ENCODE results near the gene IL31. TPM values are rescaled to one million over a fixed set of nuclear protein-coding genes. Genes with fewer than 3 reads are reported as not detected.

IL31 gene
- polyA plus RNA-seq, 3 donors from 2014 or later: not detected

DNA sequence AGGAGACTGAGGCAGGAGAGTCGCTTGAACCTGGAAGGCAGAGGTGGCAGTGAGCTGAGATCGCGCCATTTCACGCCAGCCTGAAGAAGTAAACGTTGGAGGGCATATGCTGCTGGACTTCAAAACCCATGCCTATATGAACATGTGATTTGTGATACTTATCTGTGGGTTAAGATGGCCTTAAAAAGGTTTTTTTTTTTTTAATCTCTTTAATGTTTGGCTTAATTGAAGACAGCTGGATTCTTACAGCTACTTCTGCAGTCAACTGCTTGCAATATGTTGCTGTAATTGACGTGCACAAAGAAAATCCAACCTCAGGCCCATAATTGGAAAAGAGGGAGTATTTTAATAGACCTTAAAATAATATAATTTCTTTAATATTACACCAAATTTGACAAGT, 28.0 kb upstream of the IL31 start:
- DNase-seq: no peak
- Mint-ChIP-seq H3K36me3 (no peaks in the 10 kb centered on the region), H3K4me3 (no peak overlapping the region), H3K4me1 (peaks cover 15 to 16% of the 10 kb centered on the region in 2 donors), H3K27ac (no peak overlapping the region), H3K27me3 (ENCODE audit: low read depth in 3 of 3) (peaks cover 5 to 19% (median 15%) of the 10 kb centered on the region in 3 donors), H3K9me3 (no peaks in the 10 kb centered on the region)

DNA sequence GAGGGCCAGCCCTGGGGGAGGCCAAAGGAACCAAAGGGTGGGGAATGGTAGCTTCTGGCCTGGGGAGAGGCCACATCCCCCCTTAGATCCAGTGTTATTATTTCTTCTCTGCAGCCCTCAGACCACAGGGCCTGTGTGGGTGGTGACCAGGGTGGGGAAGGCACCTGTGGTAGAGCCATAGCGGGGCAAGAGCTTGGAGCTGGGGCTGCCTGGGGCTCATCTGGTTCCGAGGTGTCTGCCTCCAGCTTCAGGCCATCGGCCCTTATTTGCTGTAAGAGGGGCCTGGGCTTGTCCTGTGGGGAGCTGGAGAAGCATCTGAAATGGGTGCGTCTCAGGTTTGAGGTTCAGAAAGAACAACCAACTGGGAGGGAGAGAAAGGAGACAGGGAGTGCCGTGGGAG, 27.4 kb upstream of the IL31 start:
- Mint-ChIP-seq H3K4me1 (peaks cover 15 to 16% of the 10 kb centered on the region in 2 donors), H3K36me3 (no peaks in the 10 kb centered on the region), H3K4me3 (peak overlapping the region in 2 of 5 donors; percentile 21 to 23), H3K27me3 (ENCODE audit: low read depth in 3 of 3) (peaks cover 5 to 16% (median 15%) of the 10 kb centered on the region in 3 donors), H3K27ac (no peak overlapping the region), H3K9me3 (no peaks in the 10 kb centered on the region)
- DNase-seq: no peak

- H3K27ac Mint-ChIP-seq: no peak overlapping the region
- no peaks in the 10 kb centered on the region for H3K9me3 Mint-ChIP-seq
- no peak overlapping the region for H3K4me3 Mint-ChIP-seq
- H3K36me3 Mint-ChIP-seq: peaks cover 2 to 5% (median 2%) of the 10 kb centered on the region in 3 donors
- H3K4me1 Mint-ChIP-seq: peaks cover 15 to 16% of the 10 kb centered on the region in 2 donors
- H3K27me3 Mint-ChIP-seq (ENCODE audit: low read depth in 3 of 3): peaks cover 3 to 18% (median 15%) of the 10 kb centered on the region in 3 donors
- DNase-seq: no peak
Observed at GRCh38 chr12:122200541-122201175, 26.6 kb upstream of the IL31 start.

GRCh38 chr12:122199484-122200355, 25.7 kb upstream of the IL31 start:
- DNase-seq: no peak
- H3K4me1 Mint-ChIP-seq: peaks cover 11 to 12% of the 10 kb centered on the region in 2 donors
- H3K9me3 Mint-ChIP-seq: no peaks in the 10 kb centered on the region
- H3K27me3 Mint-ChIP-seq (ENCODE audit: low read depth in 3 of 3): peaks cover 2 to 15% (median 11%) of the 10 kb centered on the region in 3 donors
- no peak overlapping the region for H3K27ac Mint-ChIP-seq
- H3K36me3 Mint-ChIP-seq: peaks cover 5 to 8% (median 7%) of the 10 kb centered on the region in 3 donors
- H3K4me3 Mint-ChIP-seq: no peak overlapping the region

DNA sequence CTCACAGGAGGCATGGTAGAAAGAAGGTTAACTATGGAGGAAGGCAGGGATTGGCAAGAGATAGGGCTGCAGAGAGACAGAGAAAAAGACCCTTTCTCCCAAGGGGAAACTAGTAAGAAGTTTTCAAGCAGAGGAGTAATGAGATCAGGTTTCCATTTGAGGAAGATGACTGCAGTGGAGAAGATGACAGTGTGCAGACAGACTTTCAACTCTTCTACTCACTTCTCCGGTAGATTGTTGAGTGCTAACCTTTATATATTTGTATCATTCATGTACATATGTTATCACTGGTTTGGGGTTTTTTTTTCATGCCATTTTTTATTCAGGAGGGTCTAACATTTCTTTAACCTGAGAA, 23.6 kb upstream of the IL31 start:
- no peaks in the 10 kb centered on the region for H3K9me3 Mint-ChIP-seq
- DNase-seq: no peak
- peaks cover 3 to 7% of the 10 kb centered on the region in 2 donors for H3K4me1 Mint-ChIP-seq
- H3K27me3 Mint-ChIP-seq (ENCODE audit: low read depth in 3 of 3): peaks cover 0 to 12% (median 4%) of the 10 kb centered on the region in 3 donors
- H3K36me3 Mint-ChIP-seq: peaks cover 7 to 18% (median 10%) of the 10 kb centered on the region in 3 donors
- H3K4me3 Mint-ChIP-seq: peak overlapping the region in 1 of 5 donors; percentile 26
- peak overlapping the region in 3 of 6 donors; percentile 32 to 69 (median 51) for H3K27ac Mint-ChIP-seq

GRCh38 chr12:122195405-122195804, 21.4 kb upstream of the IL31 start:
- Mint-ChIP-seq H3K27me3 (ENCODE audit: low read depth in 3 of 3) (peaks cover under 1 to 5% (median 2%) of the 10 kb centered on the region in 3 donors), H3K36me3 (peaks cover 10 to 25% (median 12%) of the 10 kb centered on the region in 3 donors), H3K9me3 (no peaks in the 10 kb centered on the region), H3K4me1 (peaks cover 8 to 14% of the 10 kb centered on the region in 2 donors), H3K4me3 (no peak overlapping the region), H3K27ac (peak overlapping the region in 1 of 6 donors; percentile 12)
- no peak for DNase-seq

DNA sequence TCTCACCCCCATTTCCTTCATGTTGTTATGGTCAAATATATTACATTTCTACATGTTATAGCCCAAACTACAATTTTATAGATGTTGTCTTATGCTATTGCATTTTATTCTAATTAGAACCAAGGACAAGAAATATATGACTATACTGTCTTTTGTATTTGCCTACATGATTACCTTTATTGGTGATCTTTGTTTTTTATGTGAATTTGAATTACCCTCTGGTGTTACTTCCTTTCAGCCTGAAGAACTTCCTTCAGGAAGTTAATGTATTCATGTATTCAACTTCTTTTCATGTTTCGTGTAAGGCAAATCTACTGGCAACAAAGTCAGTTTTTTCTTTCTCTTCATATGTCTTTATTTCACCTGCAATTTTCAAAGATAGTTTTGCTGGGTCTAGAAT, 20.8 kb upstream of the IL31 start:
- H3K27ac Mint-ChIP-seq: no peak overlapping the region
- H3K27me3 Mint-ChIP-seq (ENCODE audit: low read depth in 3 of 3): peaks cover 0 to 5% (median 2%) of the 10 kb centered on the region in 3 donors
- H3K9me3 Mint-ChIP-seq: no peaks in the 10 kb centered on the region
- no peak overlapping the region for H3K4me3 Mint-ChIP-seq
- H3K36me3 Mint-ChIP-seq: peaks cover 10 to 25% (median 12%) of the 10 kb centered on the region in 3 donors
- peaks cover 8 to 14% of the 10 kb centered on the region in 2 donors for H3K4me1 Mint-ChIP-seq
- DNase-seq: no peak

DNA sequence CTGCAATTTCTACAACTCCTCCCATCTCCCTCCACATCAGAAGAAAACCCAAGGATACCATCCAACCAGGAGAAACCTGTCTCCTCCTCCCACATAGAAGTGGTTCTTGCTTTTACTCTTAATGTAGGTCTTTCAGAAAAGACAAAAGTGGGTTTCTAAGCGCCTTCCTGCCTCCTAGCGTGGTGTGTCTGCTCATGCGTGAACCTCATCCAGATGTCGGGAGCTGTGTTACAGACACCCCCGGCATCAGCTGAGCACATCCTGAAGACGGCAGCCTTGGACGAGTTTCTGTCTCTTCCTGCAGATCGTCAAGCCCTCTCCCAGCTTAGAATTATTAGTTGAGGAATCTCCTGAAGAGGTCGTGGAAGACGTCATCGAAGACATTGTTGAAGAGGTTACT, 18.4 kb upstream of the IL31 start:
- no peak overlapping the region for H3K4me3 Mint-ChIP-seq
- H3K27ac Mint-ChIP-seq: peak overlapping the region in 1 of 6 donors; percentile 17
- peaks cover 8 to 12% of the 10 kb centered on the region in 2 donors for H3K4me1 Mint-ChIP-seq
- peaks cover 0 to 5% (median 2%) of the 10 kb centered on the region in 3 donors for H3K27me3 Mint-ChIP-seq (ENCODE audit: low read depth in 3 of 3)
- no peak for DNase-seq
- peaks cover 10 to 25% (median 12%) of the 10 kb centered on the region in 3 donors for H3K36me3 Mint-ChIP-seq
- no peaks in the 10 kb centered on the region for H3K9me3 Mint-ChIP-seq

GRCh38 chr12:122190842-122191668, 17.0 kb upstream of the IL31 start:
- Mint-ChIP-seq H3K4me3 (no peak overlapping the region), H3K4me1 (peaks cover 8 to 10% of the 10 kb centered on the region in 2 donors), H3K27me3 (ENCODE audit: low read depth in 3 of 3) (peaks cover 0 to 5% (median 2%) of the 10 kb centered on the region in 3 donors), H3K36me3 (peaks cover 10 to 25% (median 12%) of the 10 kb centered on the region in 3 donors), H3K9me3 (no peaks in the 10 kb centered on the region), H3K27ac (peak overlapping the region in 3 of 6 donors; percentile 20 to 68 (median 42))
- peak; percentile 70 to 79 (median 73) for DNase-seq

- Mint-ChIP-seq H3K4me1 (peaks cover 15 to 20% of the 10 kb centered on the region in 2 donors), H3K27me3 (ENCODE audit: low read depth in 3 of 3) (peaks cover 0 to 2% (median under 1%) of the 10 kb centered on the region in 3 donors), H3K9me3 (no peaks in the 10 kb centered on the region), H3K4me3 (no peak overlapping the region), H3K27ac (peak overlapping the region in 1 of 6 donors; percentile 24), H3K36me3 (peaks cover 5 to 18% (median 6%) of the 10 kb centered on the region in 3 donors)
- no peak for DNase-seq
Observed at GRCh38 chr12:122189626-122190475, 15.8 kb upstream of the IL31 start.

- Mint-ChIP-seq H3K4me3 (no peak overlapping the region), H3K27me3 (ENCODE audit: low read depth in 3 of 3) (peaks cover 4 to 8% (median 8%) of the 10 kb centered on the region in 3 donors), H3K36me3 (peaks cover 1 to 6% (median 1%) of the 10 kb centered on the region in 3 donors), H3K27ac (peak overlapping the region in 1 of 6 donors; percentile 13), H3K4me1 (peaks cover 33 to 37% of the 10 kb centered on the region in 2 donors), H3K9me3 (no peaks in the 10 kb centered on the region)
- DNase-seq: no peak
Observed at GRCh38 chr12:122187466-122187865, 13.4 kb upstream of the IL31 start.

GRCh38 chr12:122185494-122186082, 11.6 kb upstream of the IL31 start:
- Mint-ChIP-seq H3K4me1 (peaks cover 26 to 31% of the 10 kb centered on the region in 2 donors), H3K9me3 (no peaks in the 10 kb centered on the region), H3K27ac (peak overlapping the region; percentile 92 to 99 (median 97)), H3K27me3 (ENCODE audit: low read depth in 3 of 3) (peaks cover 3 to 8% (median 8%) of the 10 kb centered on the region in 3 donors), H3K4me3 (peak overlapping the region in 1 of 5 donors; percentile 86), H3K36me3 (no peaks in the 10 kb centered on the region)
- DNase-seq: no peak

Data from immature natural killer cell (primary cell).